GM18508 (cell line): ENCODE results near the gene SELENOM.

ENCODE experiments used
- ATAC-seq: cut with Tn5 transposase; IDR thresholded peaks from one replicate; pipeline ENCODE4 v1.9.1; 2021; ENCODE audit warnings: moderate number of reproducible peaks; ENCODE audit not compliant: insufficient read depth, unreplicated experiment

SELENOM gene, protein sequence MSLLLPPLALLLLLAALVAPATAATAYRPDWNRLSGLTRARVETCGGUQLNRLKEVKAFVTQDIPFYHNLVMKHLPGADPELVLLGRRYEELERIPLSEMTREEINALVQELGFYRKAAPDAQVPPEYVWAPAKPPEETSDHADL

DNA sequence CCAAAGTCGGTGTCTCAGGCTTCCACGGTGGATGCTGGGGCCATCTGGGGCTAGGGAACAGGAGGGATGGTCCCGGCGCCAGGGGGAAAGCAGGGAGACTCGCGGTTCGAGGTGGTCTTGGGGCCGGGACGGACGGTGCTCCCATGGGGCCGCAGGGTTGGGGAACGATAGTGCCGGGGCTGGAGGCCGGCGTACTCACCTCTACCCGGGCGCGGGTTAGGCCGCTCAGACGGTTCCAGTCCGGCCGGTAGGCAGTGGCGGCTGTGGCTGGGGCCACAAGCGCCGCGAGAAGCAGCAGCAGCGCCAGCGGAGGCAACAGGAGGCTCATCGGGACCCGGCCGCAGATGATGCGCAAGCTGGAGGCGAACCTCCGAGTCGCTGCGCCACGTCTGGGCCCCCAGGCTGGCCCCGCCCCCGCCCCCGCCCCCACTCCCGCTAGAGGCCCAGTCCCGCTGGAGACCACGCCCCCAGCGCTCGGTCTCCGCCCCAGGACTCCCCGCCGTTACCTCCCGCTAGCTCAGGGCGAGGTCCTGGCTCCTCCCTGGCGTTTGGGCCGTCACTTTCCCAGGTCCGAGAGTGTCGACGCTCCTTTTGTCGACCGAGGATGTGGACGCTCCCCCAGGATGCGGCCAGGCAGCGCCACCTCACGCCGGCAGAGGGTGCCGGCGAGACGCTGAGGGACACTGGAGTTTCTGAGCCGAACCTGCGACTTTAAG lies at the start of gene SELENOM:
SELENOM (minus strand) TSS at position 391 of the 716 bp plus-strand sequence; CDS start at position 328, 63 bp downstream.
- no peak for ATAC-seq

DNA sequence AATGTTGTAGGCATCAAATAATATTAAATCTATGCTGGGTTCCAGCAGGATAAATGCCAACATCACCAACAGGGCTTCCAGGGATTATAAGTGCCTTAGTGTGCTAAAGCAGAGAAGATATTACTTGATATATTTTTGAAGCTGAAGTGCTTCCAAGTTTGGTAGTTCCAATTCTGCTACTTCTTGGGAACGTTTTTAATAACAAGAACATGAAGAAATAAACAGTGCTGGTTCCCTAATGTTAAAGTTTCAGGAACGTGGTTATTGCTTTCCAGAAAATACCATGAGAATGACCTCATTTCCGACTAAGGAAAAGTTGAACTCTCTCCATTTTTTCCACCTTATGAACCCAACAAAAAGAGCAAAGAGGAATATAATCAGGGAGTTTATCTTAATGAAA lies 48.1 kb upstream of the SELENOM start:
- no peak for ATAC-seq

DNA sequence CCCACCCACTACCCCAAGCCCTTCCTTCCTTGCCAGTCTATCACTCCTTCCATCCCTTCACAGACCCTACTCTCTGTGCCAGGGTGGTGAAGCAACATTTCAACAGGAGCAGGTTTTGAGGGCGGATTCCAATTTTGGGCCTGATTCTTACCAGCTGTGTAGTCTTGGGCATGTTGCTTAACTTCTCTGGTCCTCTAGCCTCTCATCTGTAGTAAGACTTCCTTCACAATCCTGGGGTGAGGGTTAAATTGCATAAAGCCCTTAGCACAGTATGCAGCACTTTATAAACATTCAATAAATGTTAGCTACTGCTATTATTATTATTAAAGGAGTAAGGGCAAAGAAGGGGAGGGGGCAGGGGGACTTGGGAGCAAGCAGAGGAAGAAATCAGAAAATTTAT lies 47.6 kb upstream of the SELENOM start:
- ATAC-seq = no peak

DNA sequence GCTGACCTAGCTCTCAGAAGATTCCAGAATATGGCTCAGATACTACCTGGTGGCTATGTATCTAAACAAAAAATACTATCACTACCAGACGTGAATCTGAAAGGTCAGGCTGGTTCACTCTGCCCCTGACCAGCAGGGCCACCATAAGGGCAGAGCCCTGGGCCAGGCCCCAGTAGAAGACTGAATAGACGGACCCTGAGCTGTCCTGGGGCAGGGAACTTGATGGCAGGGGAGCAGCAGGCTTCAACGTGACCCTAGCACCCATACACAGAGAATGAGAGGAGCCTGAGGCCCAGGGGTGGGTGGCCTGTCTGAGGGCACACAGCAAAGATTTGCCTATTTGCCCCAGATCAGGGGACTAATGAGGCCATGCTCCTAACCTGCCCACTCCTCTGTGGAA lies 46.0 kb upstream of the SELENOM start:
- ATAC-seq = no peak

DNA sequence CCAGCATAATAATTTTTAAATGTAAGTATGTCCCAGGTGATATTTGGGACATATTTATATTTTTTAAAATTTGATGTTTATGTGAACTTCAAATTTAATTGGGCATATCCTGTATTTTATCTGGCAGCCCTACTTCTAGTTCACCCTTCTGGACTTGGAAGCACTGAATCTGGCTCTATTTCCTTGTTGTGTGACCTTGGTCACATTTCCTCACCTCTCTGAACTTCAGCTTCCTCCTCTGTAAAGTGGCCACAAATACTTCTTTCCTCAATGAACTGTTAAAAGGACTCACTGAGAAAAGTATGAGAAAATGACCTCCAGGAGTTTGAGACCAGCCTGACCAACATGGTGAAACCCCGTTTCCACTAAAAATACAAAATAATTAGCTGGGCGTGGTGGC lies 44.5 kb upstream of the SELENOM start:
- no peak for ATAC-seq

DNA sequence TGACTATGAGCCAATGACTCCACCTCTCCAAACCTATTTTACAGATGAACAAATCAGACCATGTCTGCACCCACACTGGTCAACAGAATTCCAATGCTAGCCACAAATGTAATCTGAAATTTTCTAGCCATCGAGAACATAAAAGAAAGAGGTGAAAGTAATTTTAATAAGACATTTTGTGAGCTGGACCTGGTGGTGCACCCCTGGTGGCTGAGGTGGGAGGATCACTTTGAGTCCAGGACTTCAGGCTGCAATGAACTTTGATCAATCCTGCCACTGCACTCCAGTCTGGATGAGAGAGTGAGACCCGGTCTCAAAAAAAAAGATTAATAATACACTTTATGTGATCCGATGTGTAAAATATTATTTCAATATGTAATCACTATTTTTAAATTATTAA lies 43.2 kb upstream of the SELENOM start:
- ATAC-seq = no peak

DNA sequence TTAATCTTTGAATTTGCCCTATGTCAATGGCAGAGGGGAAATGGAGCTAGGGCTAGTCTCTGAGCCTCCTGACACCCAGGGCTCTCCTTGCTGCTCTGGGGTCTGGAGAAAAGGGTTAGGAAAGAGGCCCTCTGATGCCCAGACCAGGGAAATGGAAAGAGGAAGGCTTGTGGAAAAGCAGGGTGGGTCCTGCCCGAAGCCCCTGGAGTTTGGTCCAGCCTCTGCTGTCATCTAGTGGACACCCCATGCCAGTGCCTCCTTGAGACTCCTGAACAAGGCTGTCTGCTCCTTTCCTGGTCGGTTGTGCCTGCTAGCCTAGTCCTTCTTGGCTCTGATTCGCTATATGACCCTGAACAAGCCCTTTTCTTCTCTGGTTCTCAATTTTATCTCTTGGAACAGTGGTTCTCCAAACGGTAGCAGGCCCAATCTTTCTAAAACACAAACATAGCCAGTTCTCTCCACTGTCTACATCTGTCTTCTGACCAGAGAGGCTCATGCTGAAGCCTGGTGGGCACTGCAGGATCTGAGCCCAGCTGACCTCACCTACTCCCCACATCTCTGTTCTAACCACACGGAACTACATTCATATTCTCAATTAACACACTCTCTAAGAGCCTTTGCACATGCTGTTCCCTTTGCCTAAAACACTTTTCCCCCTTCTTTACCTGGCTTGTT lies 41.7 kb upstream of the SELENOM start:
- ATAC-seq = no peak

DNA sequence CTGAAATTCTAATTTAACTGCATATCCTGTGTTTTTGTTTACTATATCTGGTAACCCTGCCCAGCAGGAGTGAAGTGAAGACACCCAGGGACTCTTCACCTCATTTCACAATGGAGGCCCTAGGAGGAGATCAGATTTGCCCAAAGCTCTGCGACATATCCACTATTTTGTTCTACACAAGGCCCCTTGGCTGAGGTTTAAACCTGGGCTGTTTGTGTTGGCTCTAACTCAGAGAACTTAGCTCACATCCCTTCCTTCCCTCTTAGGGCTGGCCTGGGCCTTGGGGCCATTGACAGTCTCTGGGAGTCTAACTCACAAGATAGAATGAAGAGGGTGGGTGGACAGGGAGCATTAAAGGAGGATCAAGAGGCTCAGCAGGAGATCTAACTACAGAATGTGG lies 41.1 kb upstream of the SELENOM start:
- no peak for ATAC-seq

DNA sequence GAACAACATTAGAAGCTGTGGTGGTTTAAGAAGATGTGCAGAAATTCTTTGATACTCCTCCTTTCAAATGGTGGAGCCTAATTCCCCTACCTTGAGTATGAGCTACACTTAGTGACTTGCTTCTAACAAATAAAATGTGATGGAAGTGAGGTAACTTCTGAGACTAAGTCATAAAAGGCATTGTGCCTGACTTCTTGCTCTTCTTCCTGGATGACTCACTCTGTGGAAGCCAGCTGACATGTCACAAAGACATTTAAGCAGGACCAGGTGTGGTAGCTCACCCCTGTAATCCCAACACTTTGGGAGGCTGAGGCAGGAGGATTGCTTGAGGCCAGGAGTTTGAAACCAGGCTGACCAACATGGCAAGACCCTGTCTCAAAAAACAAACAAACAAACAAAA lies 36.9 kb upstream of the SELENOM start:
- no peak for ATAC-seq

DNA sequence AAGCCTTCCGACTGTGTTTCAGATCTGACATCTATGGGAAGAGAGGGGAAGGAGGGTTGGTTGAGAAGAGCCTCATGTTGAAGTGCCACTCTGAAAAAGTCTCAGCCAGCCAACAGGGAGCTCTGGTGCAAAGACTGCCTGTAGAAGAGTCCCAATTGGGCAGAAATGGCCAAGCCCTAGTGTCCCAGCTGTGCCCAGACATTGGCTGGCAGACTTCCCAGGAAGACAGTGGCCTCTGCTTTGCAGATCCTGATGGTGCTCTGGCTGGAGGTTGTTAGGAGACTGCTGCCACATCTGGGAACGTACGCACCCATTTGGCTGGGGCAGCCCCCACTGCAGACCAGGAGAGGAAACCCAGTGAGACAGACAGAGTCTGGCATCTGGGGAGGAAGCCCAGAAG lies 36.2 kb upstream of the SELENOM start:
- no peak for ATAC-seq

DNA sequence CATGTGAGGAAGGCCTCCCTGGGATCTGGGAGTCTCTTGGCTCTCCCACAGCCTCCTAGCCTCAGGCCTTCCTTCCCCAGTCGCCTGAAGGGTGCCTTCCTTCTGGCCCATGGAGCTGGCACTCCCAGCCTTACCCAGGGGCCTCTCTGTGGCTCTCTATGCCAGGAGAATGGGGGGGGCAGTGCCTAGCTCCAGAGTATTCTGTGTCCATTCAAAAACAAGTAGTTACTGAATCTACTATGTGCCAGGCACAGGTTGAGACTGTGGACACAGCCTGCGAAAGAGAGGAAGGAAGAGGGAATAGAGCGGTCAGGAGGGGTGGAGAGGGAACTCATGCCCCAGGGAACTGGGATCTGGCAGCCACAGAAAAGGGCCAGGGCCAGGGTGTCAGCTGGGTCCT lies 35.7 kb upstream of the SELENOM start:
- no peak for ATAC-seq

DNA sequence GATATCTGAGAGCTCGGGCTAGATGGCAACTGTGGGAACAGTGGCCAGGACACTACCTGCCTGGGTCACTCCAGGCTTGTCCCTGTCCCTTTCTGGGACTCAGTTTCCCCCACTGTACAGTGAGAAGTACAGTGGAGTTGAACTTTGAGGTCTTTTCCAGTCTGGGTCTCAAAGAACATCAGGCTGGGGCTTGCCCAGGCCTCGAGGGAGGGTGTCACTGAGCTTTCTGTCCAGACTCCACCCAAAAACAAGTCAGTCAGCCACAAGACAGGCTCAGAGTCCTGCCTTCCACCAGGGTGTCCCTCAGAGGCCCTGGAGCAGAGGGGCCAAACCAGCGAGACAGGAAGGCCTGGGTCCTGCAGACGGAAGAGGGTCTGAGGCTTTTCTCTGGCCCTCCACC lies 34.9 kb upstream of the SELENOM start:
- ATAC-seq = no peak

DNA sequence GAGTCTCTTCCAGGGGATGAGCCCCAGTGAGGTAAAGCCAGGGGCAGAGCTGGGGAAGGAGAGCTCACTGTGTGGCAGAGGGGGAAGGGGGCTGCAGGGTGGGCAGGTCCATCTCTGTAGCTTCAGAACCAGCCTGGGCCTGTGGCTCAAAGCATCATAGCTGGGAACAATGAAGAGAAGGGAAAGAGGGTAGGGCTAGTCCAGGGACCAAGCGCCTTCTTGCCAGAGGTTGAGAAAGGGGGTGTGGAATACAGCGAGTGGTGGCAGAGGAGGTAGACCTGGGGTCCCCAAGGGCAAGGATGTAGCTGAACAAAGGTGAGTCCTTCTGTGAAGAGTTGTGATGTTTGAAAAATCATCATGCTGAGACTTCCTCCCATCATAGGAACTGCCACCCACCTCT lies 34.2 kb upstream of the SELENOM start:
- ATAC-seq = no peak

DNA sequence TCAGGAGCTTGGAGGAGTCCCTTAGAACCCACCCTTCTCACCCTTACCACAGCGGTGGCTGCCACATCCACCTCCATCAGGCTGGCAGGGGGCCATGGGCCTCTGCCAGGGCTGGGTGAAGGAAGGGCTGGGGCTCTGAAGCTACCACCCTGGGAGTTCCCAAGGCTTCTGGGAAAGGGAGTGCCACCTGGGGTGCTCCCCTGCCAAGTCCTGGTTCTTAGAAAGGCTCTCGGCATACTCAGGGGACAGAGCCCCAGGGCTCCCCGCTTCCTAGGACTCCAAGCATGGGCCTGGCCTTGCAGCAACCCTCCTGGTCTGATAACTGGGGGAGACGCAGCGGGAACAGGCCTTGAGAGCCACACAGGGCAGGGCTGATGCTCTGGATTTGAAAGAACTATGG lies 33.4 kb upstream of the SELENOM start:
- ATAC-seq = no peak

DNA sequence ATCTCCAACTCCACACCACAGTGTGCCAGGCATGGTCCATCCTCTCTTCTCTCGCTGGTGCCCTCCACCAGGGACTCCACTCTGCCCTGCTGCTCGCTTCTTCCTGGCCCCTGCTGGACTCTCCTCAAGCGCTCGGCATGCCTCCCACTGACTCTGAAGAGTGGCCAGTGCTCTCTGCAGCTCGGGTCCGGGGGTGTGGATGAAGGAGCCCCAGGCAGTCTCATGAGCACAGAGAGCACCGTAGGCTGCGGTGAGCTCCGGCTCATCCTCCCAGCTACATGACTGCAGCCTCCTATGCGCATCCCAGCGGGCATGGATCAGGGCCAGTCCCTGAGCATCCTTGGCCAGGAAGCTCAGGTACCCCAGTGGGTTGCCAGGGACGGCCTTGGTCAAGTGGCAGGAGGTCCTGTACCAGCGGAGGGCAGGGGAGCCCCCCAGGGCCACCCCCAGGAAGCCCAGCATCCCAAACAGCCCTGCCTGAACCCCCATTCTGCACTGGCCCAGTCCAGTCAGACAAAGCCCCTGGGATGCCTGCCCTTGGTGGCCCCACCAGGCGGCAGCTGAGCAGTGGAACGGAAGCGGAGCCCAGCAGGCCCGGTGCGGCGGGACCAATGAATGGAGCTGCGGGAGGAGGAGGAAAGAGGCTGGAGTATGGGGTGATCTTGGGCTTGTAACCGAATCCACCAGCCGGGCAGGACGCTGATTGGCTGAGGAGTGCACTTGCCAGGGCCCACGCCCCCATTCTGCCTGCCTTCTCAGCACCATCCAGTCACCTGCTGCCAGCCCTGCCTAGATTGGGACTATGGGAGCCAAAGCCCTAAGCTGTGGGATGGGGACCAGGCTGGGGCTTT lies 32.7 kb upstream of the SELENOM start, which contains the start of gene PLA2G3:
PLA2G3 (minus strand) TSS at position 643 of the 851 bp plus-strand sequence; CDS start at position 489, 154 bp downstream.
- ATAC-seq = no peak

DNA sequence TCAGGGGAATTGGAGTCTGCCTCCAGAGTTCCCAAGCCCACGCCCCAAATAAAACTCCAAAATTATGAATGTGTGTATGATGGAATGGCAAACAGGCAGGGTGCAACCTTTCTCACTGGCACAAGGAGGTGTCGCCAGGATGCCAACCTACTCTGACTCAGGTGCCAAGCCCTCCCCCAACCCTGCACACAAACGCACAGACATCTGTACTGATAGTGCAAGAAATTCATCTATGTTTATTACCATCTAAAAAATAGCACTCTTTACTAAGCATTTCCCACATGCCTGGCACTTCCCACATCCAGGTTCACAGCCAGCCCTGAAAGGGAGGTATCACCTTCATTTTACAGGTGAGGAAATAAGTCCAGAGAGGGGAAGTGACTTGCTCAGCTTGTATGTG lies 31.7 kb upstream of the SELENOM start:
- ATAC-seq = no peak

DNA sequence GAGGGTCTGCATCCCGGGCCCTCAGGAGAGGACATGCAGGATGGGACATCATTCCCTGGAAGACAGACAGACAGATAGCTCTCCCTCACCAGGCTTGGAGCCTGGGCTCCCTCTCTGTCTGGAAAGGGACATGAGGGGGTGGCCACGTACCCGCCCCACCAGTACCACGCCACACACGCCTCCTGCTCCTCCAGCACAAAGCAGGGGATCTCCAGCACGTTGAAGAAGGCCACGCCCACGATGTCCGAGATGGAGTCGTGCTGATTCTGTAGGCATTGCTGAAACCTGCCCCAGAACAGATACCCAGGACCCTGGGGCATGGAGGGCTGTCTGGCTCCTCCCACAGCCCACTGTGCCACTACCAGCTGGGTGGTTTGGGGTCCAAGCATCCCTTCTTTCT lies 30.8 kb upstream of the SELENOM start:
- no peak for ATAC-seq

DNA sequence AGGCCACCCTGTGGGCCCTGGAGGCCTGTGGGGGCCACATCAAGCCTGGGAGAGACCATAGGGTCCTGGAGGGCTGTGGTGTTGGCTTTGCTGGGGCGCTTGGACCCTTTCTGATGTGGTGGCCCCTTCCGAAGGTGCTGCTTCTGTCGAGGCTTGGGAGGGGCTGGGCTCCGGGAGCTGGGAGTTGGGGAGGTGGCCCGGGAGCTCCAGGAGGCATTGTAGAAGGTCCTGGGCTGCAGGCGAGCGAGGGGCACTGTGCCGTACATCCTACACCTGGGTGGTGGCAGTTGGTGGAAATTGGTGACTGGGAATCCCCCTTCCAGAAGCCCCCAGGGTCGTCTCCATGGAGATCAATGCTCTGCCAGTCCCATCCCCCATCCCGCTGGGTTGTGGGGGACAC lies 30.4 kb upstream of the SELENOM start:
- ATAC-seq = no peak

DNA sequence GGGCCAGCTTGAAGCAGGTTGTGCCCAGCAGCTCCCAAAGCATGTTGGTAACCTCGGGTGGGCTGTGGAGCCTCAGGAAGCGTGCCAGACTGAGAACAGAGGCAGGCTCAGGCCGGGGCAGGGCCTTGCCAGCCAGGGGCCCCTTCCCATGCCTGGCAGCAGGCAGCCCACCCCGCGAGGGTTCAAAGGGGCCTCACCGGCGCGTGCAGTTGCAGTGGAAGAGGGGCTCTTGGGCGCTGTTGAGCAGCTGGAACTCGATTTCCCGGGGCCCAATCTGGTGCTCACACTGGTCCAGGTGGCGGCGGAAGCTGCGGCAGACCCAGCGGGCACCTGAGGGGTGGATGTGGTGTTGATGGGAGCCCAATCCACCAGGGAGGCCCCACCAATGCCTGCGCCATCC lies 29.3 kb upstream of the SELENOM start:
- no peak for ATAC-seq

DNA sequence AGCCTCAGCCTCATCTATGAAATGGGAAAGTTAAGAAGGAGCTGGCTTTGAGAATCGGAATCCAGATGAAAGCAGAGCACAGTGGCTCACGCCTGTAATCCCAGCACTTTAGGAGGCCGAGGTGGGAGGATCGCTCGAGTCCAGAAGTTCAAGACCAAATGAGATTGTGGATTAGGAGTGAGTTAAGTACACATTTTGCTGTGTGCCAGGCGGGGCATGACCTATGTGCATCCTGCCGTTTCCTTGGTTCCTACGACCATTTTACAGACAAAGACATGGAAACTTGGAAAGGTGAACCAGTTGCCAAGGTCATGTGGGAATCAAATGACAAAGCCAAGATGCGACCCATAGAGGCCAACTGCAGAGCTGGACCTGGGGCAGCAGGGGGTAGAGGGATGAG lies 28.8 kb upstream of the SELENOM start:
- ATAC-seq = no peak

DNA sequence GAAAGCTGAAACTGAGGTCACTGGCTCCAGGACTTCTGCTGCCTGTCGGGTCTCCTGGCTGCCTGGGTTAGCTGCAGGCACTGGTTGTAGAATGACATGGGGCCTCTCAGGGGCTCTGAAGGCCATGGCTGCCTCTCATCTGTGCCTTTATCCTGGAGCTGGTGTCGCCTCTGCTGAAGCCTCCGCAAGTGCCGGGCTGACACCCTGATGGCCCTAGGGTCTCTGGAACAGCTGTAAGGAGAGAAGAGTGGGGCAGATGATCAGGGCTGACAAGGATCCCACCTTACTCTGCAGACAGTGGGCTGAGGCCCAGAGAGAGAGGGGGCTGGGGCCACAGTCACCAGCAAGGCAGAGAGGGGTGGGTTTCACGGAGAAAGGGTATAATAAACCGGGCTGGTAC lies 28.3 kb upstream of the SELENOM start:
- no peak for ATAC-seq
